NCI-H1092 treated with DMSO at 0.1 percent for 48 hours (cell line): ENCODE results near the gene CUL4A.
"Not testable (repeated sequence)": the region's sequence is repeated elsewhere in the genome, so short reads cannot be mapped to it uniquely, and the experiment has no call there.

Experiments
- DNase-seq: peaks from one replicate; lab custom pipeline; 2025; lab: John Stamatoyannopoulos, UW

CUL4A gene

DNA sequence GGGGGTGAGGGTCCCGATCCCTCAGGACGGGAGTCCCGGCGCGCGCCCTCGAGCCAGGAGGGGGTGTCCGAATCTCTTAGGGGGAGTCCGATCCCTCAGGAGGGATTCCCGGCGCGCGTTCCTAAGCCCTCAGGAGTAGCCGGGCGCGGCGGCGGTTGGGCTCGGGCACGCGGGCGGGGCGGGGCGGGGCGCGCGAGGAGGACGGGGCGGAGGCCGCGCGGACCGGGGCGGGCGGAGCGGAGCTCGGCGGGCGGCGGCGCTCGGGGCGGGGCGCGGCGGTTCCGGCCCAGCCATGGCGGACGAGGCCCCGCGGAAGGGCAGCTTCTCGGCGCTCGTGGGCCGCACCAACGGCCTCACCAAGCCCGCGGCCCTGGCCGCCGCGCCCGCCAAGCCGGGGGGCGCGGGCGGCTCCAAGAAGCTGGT is at the start of gene CUL4A:
Gene CUL4A (plus strand): TSS at position 278 of the 423 bp plus-strand sequence. CDS start 15 bp downstream, at position 293.
- peak; percentile 80 for DNase-seq

DNA sequence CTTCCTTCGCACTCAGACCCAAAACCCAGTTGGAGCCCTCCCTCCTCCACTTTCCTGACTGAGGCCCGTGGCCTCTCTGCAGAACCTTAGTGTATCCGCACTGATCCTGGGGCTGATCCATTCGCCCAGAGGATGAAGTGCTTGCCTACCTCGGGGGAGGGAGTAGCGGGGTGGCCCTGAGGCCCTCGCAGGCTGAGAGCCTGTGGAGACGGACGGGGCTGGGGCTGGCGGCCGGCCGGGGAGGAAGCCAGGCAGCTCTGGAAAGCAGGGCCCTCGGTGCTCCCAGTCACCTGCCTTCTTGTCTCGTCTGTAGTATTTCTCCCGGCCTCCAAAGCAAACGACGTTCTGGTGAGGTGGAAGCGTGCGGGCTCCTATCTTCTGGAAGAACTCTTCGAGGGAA is 49.7 kb upstream of the CUL4A start:
- DNase-seq = no peak

DNA sequence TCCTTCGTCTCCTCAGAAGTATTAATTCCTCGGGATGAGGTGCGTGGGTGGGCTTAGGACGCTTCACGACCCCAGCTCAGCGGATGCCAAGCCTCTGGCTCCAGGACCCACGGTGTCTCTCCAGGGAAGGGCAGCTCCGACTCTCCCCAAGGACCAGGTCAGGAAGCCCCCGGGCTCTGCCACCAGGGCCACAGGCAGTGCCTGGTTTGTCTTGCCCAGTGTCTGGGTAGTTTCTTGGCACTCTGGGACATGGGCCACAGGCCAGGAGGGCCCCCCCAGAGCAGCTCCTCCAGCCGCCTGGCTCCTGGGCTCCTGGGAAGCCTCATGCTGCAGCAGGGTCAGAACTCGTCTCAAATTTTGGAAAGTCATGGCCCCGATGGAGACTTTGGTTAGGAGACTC is 48.4 kb upstream of the CUL4A start:
- no peak for DNase-seq

- no peak for DNase-seq
These were observed 48.0 kb upstream of the CUL4A start for GRCh38 chr13:113161433-113161832.

DNA sequence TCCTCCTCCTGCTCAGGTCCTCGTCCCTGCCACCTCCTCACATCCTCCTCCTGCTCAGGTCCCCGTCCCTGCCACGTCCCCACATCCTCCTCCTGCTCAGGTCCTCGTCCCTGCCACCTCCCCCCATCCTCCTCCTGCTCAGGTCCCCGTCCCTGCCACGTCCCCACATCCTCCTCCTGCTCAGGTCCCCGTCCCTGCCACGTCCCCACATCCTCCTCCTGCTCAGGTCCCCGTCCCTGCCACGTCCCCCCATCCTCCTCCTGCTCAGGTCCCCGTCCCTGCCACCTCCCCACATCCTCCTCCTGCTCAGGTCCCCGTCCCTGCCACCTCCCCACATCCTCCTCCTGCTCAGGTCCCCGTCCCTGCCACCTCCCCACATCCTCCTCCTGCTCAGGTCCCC is 47.4 kb upstream of the CUL4A start:
- DNase-seq = not testable (repeated sequence)

DNA sequence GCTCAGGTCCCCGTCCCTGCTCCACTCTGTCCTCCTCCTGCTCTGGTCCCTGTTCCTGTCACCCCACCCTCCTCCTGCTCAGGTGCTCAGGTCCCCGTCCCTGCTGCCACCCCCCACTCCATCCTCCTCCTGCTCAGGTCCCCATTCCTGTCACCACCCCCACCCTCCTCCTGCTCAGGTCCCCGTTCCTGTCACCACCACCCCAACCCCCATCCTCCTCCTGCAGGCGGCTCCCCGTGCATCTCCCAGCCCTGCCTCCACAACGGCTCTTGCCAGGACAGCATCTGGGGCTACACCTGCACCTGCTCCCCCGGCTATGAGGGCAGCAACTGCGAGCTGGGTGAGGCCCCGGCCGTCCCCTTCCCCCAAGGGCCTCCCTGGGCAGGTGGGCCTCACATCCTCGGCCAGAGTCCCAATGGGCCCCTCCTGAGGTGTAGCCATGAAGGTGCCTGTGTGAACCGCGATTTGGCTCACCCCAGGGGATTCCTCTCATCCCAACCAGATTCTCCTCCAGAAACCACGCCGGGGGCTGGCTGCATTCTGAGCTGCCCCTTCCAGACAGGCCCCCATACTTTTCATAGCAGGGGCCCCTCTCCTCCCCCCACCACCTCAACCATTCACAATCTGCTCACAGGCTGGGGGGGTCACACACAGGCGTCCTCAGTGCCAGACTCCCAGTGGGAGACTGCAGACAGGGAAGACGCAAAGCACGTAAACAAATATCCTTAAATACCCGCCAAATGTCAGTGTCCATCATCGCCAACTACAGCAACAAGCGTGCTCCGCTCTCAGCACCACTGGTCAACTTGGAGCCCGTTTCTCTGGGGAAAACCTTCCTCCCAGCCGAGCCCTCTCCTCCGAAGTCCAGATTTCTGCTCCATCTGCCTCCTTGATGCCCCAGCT is 46.4 kb upstream of the CUL4A start:
- peak; percentile 53 for DNase-seq

GRCh38 chr13:113164492-113164891 is 44.9 kb upstream of the CUL4A start:
- DNase-seq = no peak

DNA sequence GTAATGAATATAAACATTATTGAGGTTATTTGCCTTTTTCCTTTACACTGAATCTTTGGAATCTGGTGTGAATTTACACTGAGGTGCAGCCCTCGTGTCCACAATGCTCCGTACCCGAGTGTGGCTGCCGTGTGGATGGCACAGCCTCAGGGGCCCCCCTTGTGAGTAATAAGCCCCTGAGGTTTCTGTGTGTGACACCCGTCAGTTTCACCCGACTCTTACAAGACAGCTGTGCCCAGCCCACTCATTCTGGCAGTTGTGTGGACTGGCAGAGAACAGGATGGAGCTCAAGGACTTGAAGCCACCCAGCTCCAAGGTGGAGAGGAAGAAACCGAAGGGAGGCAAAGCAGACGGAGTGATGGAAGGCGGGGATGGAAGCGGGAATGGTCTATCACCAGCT is 43.1 kb upstream of the CUL4A start:
- DNase-seq = no peak

DNA sequence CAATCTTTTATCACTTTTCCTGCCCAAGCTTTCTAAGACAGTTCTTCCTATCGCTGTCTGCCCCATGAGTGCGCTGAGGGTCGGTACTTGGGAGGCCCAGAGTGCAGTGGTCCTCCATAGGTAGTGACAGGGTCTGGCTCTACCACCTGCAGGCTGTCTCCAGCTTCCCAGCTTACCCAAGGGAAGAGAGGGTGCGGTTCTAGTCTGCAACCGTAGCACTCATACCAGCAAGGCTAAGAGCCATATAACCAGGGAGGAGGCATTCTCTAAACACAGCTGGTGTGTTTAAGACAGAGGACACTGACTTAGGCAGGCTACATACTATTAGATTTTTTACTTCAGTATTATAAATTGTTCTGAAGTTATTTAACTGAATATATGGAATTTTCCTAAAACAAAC is 42.7 kb upstream of the CUL4A start:
- no peak for DNase-seq

- no peak for DNase-seq
These were observed 42.3 kb upstream of the CUL4A start for GRCh38 chr13:113167155-113167554.

DNA sequence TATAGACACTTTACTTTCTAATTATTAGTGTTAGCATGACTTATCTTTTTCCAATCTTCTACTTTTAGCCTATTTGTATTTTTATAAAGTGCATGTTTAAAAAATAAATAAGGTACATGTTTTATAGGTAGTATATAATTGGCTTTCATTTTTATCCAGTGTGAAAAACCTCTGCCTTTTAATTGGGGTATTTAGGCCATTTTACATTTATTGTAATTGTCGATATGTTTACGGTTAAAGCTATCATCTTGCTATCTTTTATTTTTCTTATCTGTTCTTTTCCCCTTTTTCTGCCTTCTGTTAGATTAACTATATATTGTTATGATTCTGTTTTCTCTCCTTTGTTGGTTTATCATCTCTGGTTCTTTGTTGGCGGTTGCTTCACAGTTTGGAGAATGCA is 41.8 kb upstream of the CUL4A start:
- DNase-seq = no peak

DNA sequence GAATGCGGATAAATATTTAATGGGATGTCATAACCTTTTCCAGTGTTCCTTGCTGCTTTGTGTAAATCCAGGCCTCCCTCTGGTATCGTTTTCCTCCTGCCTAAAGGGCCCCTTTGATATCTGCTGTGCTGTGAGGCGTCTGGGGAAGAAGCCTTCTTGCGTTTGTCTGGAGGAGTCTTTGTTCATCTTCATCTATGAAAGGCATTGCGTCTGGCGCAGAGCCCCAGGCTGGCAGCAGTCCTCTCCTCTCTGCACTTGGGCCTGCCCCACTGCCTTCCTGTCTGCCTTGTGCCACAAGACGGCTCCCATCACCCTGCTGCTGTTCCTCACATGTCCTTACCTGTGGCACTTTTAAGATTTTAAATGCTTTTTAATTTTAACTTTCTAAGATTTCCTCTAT is 41.2 kb upstream of the CUL4A start:
- no peak for DNase-seq

DNA sequence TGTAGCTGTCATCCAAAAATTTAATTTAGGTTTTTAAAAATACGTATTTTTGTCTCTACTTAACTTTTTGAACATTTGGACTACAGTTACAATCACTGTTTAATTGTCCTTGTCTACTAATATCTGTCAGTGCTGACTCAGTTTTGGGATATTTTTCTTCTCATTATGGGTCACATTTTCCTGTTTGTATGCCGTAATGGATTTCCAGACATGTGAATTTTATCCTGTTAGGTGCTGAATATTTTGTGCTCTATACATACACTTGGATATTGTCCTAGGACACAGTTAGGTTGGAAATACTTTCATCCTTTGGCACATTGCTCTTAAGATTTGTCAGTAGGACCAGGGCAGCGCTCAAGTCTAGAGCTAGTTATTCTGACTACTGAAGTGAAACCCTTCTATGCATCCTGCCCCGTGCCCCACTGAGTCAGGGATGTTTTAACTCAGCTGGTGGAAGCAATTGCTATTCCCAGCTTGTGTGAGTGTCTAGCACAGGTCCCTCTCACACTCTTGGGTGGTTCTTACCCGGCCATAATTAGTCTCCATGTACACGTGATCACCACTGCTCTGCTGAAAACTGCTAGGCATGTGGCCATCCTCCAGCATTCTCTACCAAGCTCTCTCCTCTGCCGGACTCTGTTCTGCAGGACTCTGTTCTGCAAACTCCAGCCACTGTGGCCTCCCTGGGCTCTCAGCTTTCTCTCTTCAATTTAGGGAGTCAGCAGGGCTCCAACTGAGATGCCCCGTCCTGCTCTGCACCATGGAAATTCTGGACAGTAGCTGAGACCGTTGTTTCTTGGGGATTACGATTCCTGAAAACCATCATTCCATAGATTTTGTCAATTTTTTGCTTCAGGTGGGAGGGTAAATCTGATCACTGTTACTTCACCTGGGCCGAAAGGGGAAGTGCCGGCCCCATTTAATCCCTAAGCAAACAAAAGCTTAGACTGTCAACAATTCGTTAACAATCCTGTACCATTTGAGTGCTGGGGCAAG is 39.8 kb upstream of the CUL4A start:
- no peak for DNase-seq

DNA sequence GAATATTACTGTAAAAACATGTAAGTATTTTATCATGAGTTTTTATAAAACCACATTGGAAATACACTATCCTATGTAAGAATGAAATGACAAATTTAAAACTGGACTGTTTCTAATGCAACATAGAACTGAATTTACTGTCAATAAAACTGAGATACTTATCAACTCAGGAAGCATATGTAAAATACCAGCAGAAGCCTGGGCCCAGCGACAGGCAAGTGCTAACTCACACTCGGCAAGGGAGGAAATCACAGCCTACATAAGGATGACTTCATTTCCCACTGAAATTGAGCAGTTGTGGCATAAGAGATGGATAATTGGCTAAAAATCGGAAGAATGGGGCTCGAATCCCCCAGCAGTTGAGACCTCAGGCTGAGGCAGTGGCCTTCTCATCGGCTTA is 38.9 kb upstream of the CUL4A start:
- no peak for DNase-seq

GRCh38 chr13:113171250-113172125 is 37.9 kb upstream of the CUL4A start:
- DNase-seq = no peak

DNA sequence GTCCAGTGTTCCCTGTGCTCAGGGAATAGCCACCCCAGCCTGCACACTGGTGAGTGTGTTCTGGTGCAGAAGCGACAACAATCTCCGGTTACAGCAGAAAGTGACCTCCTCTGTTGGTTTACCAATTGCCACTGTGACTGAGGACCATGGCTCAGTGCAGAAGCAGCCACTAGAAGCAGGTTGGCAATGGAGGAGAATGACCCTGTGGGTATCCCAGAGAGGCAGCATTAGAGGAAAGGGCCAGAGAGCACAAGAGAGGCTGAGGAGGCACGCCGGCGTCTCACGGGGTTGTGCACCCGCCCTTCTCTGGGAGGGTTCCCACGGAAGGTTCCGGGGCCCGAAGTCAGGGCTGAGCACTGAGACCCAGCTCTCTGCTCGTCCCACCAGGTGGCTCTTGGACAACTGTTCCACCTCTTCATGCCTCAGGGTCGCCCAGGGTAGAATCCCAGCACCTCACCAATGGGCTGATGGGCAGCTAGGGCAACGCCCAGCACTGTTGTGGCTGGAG is 36.9 kb upstream of the CUL4A start:
- no peak for DNase-seq

DNA sequence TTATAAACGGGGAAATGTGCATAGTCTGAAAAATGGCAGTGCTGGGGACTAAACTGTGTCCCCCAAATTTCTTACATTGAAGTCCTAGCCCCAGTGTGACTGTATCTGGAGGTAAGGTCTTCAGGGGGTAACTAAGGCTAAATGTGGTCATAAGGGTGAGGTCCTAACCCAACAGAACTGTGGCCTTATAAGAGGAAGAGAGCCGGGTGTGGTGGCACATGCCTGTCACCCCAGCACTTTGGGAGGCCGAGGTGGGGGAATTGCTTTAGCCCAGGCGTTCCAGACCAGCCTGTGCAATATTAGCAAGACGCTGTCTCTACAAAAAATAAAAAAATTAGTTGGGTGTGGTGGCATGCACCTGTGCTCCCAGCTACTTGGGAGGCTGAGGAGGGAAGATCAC is 33.1 kb upstream of the CUL4A start:
- DNase-seq = no peak

DNA sequence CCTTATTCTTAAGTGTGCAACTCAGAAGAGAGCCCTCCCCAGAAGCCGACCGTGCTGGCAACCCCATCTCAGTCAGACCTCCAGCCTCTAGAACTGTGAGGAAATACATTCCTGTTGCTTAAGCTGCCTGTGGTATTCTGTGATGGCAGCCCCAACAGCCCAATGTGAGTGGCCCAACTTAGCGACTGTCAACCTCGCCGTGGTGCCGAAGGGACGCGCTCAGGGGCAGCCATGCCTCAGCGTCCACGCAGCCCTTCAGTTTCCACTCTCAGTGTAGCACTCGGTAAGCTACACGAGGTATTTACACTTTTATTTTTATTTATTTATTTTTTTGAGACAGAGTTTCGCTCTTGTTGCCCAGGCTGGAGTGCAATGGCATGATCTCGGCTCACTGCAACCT is 32.6 kb upstream of the CUL4A start:
- no peak for DNase-seq

GRCh38 chr13:113178070-113178895 is 31.1 kb upstream of the CUL4A start:
- no peak for DNase-seq

GRCh38 chr13:113178896-113179167 is 30.6 kb upstream of the CUL4A start:
- no peak for DNase-seq
